Stimulated activated CD4-positive, alpha-beta T cell treated with anti-CD3 and anti-CD28 coated beads, Interleukin-2, amount 100 ng/mL, for 48 hours (primary cell): ENCODE results near the gene EXOC3L1.

ENCODE experiments used
- DNase-seq, 2 donors: peaks; one replicate each; pipeline ENCODE4 v3.0.0-alpha.2; 2020

Gene EXOC3L1

DNA sequence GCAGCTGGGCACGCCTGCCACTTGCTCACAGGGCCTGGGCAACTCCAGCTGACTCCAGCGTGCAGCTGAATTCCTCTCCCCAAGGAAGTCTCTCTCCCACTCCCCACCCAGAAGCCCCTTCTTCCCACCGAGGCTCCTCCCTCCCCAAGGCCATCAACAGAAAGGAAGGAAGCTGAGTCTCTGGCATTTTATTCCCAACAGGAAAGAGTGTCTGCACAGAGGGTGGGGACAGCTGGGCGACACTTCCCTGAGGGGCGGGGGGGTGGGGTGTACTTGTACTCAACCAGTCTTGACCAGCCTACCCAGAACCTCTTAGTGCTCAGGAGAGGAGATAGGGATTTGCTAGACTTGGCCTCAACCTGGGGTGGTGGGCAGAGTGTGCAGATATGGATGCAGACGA is at the start of gene EXOC3L1:
EXOC3L1 (minus strand) TSS at position 96 of the 400 bp plus-strand sequence. CDS start 460 bp downstream, outside the sequence.
- DNase-seq = no peak

DNA sequence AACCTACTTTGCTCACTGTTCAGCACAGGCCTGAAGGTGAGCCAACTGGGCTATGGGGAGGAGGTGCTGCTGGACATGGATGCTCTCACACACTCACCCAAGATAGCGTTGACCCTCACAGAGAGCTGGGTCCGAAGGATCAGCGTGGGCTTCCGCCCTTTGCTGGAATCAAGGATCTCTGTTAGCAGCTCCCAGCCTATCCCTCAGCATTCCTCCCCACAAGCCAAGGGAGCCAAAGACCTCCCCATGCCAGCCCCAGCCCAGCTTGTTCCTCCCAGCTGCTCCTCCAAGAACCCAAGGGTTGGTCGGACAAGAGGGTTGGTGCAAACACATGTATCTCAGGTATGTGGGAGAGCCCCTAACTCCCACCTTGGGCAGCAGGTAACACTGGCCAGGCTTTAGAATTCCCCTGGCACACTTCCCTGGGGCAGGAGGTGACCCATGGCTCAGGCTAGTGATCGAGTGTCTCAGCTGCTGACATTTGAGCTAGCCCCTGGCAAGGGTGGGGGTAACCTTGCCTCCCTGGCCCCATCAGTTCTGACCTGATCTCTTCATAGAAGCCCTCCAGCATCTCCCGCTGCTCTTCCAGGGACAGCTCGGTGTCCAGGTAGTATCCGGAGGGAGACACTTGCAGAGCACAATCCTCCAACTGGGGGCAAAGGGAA is 49.0 kb upstream of the EXOC3L1 start:
- no peak for DNase-seq

DNA sequence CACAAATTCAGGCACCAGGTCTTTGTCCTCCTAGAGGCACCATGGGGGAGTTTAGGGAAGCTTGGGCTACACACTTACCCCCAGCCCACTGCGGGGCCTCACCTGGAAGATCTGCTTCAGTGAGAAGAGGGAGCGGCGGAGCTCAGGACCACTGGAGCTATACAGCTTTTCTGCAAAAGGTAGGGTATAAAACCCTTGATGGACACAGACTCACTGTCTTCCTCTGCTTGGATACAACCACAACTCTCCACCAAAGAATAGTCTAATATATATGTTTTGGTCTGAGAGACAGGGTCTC is 48.3 kb upstream of the EXOC3L1 start:
- DNase-seq = no peak

DNA sequence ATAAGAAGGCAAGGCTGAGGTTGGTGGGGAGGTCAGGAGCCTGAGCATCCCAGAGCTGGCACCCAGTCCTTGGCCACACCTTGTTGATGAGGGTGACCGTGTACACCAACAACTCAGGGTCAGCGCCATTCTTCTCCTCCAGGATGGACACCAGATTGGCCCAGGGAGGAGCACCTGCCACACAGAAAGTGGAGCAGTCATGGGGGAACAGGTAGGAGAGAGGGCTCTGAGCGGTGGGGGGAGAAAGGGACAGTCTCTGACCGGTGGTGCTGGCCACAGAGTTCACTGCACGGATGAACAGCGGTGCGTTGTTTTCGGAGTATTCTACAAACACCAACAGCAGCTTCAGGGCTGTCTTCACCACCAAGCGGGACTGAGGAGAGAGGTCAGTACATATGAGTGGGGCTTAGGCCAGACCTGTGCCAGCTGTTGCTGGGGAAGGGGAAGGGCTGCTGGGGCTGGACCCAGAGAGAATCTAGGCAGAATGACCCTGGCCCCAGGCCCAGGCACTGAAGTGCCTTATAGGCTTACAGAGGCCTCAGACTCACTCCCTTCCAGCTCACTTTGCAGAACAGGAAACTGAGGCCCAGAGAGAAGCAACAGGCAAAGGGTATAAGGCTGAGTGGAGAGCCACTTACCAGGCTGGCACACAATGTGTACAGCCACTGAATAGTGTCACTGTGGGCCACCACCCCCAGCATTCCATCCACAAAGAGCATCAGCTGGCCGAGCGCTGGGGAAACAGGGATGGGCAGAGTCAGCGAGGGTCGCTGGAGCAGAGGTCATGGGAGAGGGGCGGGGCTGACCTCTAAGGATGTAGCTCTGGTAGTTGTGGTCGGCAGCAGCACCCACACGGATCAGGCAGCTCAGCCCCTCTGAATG is 47.7 kb upstream of the EXOC3L1 start:
- DNase-seq = no peak

- peak; percentile 84 to 89 for DNase-seq
Observed at GRCh38 chr16:67236563-67237395, 46.8 kb upstream of the EXOC3L1 start.

DNA sequence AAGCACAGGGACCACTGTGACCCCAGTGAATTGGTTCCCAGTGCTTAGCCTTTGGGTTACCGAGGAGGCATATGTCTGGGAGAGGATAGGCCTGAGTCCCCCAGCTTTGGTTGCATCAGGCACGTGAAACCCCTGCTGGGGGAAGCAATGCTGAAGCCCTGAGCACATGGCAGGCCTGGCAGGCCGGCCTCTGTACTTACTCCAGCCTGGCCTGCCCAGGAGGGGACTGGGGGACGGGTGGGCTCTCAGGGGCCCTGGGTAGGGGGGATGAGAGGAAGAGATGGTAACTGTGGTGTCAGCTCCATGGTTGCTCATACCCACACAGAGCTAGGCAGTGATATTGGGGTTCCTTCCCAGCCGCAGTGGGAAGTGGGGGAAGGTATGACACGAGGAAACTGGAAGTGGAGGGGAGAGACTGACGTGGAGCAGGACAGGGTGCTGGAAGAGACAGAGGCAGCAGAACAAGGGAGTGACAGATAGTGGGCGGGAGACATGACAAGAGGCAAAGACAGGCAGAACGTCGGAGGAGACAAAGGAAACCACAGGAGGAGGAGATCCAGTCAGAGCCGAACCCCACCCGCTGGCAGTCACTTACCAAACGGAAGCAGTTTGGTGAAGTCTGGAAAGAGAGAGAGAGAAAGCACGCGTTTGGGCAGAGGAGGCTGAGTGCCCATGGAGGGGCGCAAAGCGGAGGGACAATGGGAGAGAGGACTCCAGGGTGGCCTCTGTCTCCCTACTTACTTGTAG is 46.1 kb upstream of the EXOC3L1 start:
- DNase-seq = no peak

- DNase-seq = no peak
Observed at GRCh38 chr16:67234180-67234597, 44.3 kb upstream of the EXOC3L1 start.

- no peak for DNase-seq
Observed at GRCh38 chr16:67233596-67233995, 43.7 kb upstream of the EXOC3L1 start.

- DNase-seq = no peak
Observed at GRCh38 chr16:67230809-67231660, 41.1 kb upstream of the EXOC3L1 start.

DNA sequence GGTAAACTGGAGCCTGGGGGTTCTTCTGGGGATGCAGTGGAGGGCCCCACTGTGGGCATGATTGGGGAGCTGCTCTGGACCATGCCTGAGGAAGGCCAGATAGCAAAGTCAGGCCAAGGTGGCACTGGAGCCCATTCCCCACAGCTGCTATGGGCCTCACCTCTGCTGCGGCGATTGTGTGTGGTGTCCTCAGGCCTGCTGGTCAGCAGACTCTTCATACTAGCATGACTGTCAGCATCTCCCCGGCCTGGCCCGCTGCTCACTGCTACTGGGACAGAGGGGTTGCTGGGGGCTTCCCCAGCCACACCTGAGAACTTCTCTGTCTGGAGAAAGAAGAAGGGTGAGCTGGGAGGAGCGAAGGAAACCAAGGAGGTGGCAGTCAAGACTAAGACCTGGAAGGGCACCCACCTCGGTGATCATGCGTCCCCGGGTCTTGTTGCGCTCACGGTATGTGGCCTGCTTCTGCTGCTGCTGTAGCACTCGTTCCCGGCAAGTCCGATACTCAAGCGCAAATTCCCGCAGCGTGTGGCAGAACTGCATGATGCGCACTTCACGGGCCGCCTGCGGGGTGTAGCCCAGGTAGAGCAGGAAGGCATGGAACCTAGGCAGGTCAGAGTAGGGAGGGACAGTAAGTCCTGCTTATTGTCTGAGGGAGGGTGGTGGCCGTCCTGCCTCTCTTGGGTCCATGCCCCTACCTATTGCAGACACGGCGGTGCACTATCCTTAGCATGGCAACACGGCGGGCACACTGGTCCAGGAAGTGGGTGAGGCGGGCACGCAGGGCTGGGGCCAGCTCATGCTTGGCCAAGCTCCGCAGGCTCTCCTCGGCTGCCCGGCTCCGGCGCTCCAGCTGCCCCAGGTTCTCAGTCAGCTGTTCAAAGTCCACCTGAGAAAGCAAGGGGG is 40.2 kb upstream of the EXOC3L1 start:
- DNase-seq = no peak

- no peak for DNase-seq
Observed at GRCh38 chr16:67228905-67229304, 39.0 kb upstream of the EXOC3L1 start.

GRCh38 chr16:67228034-67228785 is 38.3 kb upstream of the EXOC3L1 start:
- DNase-seq = no peak

GRCh38 chr16:67227567-67227921 is 37.6 kb upstream of the EXOC3L1 start:
- DNase-seq = no peak

DNA sequence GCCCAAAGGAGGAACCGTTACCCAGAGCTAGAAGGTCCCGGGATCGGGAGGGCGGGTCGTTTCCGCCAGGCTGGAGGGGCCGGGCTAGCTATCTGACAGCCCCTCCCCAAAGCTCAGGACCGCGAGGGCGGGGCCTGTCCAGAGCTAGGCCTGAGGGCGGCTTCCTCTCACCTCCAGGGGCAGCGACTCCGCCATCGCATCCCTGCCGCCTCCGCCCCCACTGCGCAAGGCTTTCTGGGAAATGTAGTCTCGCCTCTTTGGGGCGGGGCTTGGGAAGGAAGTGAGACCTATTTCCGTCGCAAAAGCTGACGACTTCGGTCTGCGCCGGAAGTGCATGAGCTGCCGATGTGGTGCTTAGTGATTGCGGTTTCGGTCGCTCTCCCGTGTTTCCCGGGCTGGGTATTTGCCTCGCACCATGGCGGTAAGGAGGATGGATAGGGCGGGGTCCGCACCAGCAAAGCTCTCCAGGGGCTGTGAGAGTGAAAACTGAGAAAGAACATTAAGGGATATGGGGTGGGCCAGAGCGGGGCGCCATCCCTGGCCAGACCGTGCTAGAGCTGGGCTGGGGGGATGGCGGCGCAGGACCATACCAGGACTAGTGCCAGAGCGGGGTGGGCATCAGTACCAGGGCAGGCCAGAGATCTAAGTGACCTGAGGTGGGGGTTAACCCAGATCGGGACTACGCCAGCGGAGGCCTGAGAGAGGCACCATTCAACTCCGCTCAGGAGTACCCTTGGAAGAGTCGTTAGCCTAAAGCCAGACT is 37.0 kb upstream of the EXOC3L1 start, which contains the start of gene TMEM208:
TMEM208 (plus strand) TSS at position 327 of the 763 bp plus-strand sequence; CDS start at position 416, 89 bp downstream.
- peak; percentile 99 for DNase-seq

- no peak for DNase-seq
Observed at GRCh38 chr16:67226295-67226803, 36.4 kb upstream of the EXOC3L1 start.

GRCh38 chr16:67223992-67224391 is 34.1 kb upstream of the EXOC3L1 start:
- DNase-seq = no peak

DNA sequence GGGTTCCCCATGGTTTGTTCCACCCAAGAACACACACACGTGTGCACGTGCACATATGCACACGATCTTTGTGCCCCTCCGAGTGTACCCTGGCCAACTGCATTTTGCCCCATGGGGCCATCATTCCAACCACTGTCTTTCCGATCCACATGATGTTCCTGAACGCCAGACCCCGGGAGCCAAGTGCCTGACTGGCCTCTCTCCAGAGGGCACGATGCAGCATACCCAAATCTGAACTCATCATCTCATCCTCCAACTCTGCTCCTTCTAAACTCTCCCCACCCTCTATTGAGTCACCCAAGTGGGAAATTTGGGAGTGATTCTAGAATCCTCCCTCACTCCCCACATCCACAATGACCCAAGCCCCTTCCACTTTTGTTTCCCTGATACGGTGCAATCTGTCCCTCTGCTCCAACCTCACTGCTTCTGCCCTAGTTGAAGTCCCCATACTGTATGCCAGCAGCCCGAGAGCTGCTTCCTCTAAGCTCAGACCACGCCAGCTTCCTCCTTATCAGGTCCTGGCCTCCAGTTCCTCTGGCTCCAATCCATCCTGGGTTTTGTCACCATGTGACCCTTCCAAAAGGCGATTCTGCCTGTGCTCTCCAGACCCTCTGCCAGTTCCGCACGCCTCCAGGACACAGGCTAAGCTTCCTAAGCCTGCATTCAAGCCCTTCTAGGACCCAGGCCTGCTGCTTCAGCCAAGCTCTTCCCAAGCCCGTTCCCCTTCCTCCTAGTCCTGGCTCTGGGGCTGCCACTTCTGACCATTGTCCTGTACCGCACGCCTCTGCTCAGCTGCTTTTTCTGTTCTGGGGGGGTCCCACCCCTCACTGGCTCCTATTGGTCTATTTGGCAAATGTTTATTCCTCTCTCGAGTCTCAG is 26.9 kb upstream of the EXOC3L1 start:
- no peak for DNase-seq

DNA sequence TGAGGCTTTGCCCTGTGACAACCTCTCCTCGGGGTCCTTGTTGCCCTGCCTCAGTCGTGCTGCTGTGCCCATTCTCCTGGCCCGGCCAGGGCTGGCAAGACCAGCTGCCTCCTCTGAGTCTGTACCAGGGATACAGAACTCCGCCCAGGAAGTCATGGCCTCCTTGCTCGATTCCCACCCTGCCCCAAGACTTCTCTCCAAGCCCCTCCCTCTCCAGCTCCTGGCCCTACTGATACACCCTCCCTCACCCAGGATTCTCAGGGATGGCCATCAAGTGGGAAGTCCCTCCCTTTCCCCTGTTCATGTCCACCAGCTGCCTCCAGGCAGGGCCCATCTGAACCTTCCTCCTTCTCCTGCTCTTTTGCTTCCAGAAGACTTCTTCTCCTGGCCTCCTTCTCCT is 25.8 kb upstream of the EXOC3L1 start:
- no peak for DNase-seq
